ENCODE data around the gene RBM23. TPM values are rescaled to one million over a fixed set of nuclear protein-coding genes. Genes with fewer than 3 reads are reported as not detected.

Gene RBM23
- total and polyA plus RNA-seq, 9 of the 15 experiments (the other 6 are each of a cell fraction or from before 2014, with no cell fraction given): 46.0 to 102 (median 58.5) TPM

GRCh38 chr14:22929104-22929960 is 10.4 kb upstream of the RBM23 start, which contains the start of gene PRMT5 (continued):
- TF ChIP-seq ZC3H11A (IDR thresholded peaks at IDR 0.05; ENCODE audit: low read depth, low read length) (no peak), ZNF143 (CRISPR knock-in tag; IDR thresholded peaks at IDR 0.05) (peak; percentile 79), CHD1 (IDR thresholded peaks at IDR 0.05; ENCODE audit: low read length) (no peak), ZNF165 (CRISPR knock-in tag; IDR thresholded peaks at IDR 0.05; ENCODE audit: borderline replicate concordance) (0 out of 2 replicates have a peak, but pooled peaks have one; percentile 17), CSDE1 (IDR thresholded peaks at IDR 0.05) (peak in 1 of 2 experiments; percentile 85; a peak in 2 of 4 replicates), BHLHE40 (IDR thresholded peaks at IDR 0.05; ENCODE audit: low read length) (peak; percentile 2; the same call in 1 of the 2 replicates), FOS (IDR thresholded peaks at IDR 0.05; ENCODE audit: extremely low read depth, insufficient read length) (peak; percentile 83), SMAD3 (CRISPR knock-in tag; conservative IDR thresholded peaks at IDR 0.05) (0 out of 2 replicates have a peak, but pooled peaks have one; percentile 51), ZFP30 (CRISPR knock-in tag; IDR thresholded peaks at IDR 0.05; ENCODE audit: borderline replicate concordance) (no peak), TBL1XR1 (IDR thresholded peaks at IDR 0.05; ENCODE audit: low read length in 2 of 2) (peak in 1 of 2 experiments; percentile 99; a peak in 3 of 4 replicates), BDP1 (IDR thresholded peaks at IDR 0.05; ENCODE audit: insufficient read depth, insufficient read length) (peak; percentile 90), ETV6 (IDR thresholded peaks at IDR 0.05; ENCODE audit: borderline replicate concordance in 1 of 2, low read depth in 2 of 2, low read length in 1 of 2) (no peak), ETV6 (CRISPR knock-in tag; IDR thresholded peaks at IDR 0.05; ENCODE audit: borderline replicate concordance) (no peak), NR2C2 (CRISPR knock-in tag; IDR thresholded peaks at IDR 0.05) (0 out of 2 replicates have a peak, but pooled peaks have one; percentile 17), NR2C2 (tag; IDR thresholded peaks at IDR 0.05) (no peak), KAT8 (IDR thresholded peaks at IDR 0.05; ENCODE audit: low read depth) (no peak; the same call in 1 of the 2 replicates), NR2C1 (IDR thresholded peaks at IDR 0.05) (no peak), NR2C1 (tag; IDR thresholded peaks at IDR 0.05) (no peak), ZNF354B (CRISPR knock-in tag; IDR thresholded peaks at IDR 0.05) (no peak), RBM39 (optimal IDR thresholded peaks at IDR 0.05; ENCODE audit: low read depth, low read length) (peak; percentile 83), ADNP (tag; IDR thresholded peaks at IDR 0.05) (no peak), HDAC8 (tag; IDR thresholded peaks at IDR 0.05) (no peak)

All from K562 (cell line).